Upper lobe of left lung (tissue), 6 donors: ENCODE data around the gene HOXC6. TPM values are rescaled to one million over a fixed set of nuclear protein-coding genes. Genes with fewer than 3 reads are reported as not detected.

ENCODE experiments used
- ATAC-seq, 2 donors: fragments of 200-7000 bp; cut with Tn5 transposase; one replicate each; pipeline ENCODE4 v1.9.1; 2022; ENCODE audit warnings: mild to moderate bottlenecking in 2 of 2, moderate library complexity in 2 of 2; ENCODE audit not compliant: low FRiP score in 2 of 2
- DNase-seq, 2 donors: peaks; one replicate each; pipeline ENCODE4 v3.0.0-alpha.2; 2019 to 2020
- H3K27ac ChIP-seq, 4 donors: fragments of 200-600 bp; sonication (generic); one replicate each; pipeline ENCODE4 v1.5.1; 2016 to 2019
- H3K27me3 ChIP-seq, 4 donors: fragments of 200-600 bp; sonication (generic); one replicate each; pipeline ENCODE4 v1.5.1; 2017 to 2019
- H3K36me3 ChIP-seq, 4 donors: fragments of 200-600 bp; sonication (generic); one replicate each; pipeline ENCODE4 v1.5.1; 2016 to 2019
- H3K4me1 ChIP-seq, 4 donors: fragments of 200-600 bp; sonication (generic); one replicate each; pipeline ENCODE4 v1.5.1; 2018 to 2019
- H3K4me3 ChIP-seq, 4 donors: fragments of 200-600 bp; sonication (generic); one replicate each; pipeline ENCODE4 v1.5.1; 2017 to 2019; ENCODE audit warnings: mild to moderate bottlenecking in 2 of 4, moderate library complexity in 1 of 4
- H3K9me3 ChIP-seq, 4 donors: fragments of 200-600 bp; sonication (generic); one replicate each; pipeline ENCODE4 v1.5.1; 2018 to 2019
- EP300 ChIP-seq, 4 donors: sonication (generic); formaldehyde crosslinking; IDR thresholded peaks; one replicate each; pipeline ENCODE4 v1.5.1; 2017; ENCODE audit warnings: antibody characterized with exemption in 4 of 4, control low read depth in 2 of 4
- POLR2A ChIP-seq, 4 donors: fragments of 450-650 bp; IDR thresholded peaks; one replicate each; pipeline ENCODE4 v1.5.1; 2016 to 2017; ENCODE audit warnings: antibody characterized with exemption in 4 of 4, mild to moderate bottlenecking in 2 of 4
- POLR2AphosphoS5 ChIP-seq, 2 donors: sonication (generic); formaldehyde crosslinking; IDR thresholded peaks; one replicate each; pipeline ENCODE4 v1.5.1; 2017; ENCODE audit warnings: antibody characterized with exemption in 2 of 2
- WGBS, 2 donors: methylation state at CpG; one replicate each; pipeline ENCODE4 v1.1.5; 2017 to 2018; 5-methylcytosine and 5-hydroxymethylcytosine counted together
- total RNA-seq, 6 donors: library from RNA; depleted of rRNA in 4 of 6; stranded (reverse); fragments of >200 nt in 4 of 6; gene quantifications; one replicate each; pipeline versions ENCODE4 v1.1.0 to v1.2.1, GENCODE V29; 2016 to 2021
- TF ChIP-seq, protein P1 (sequence below), 6 experiments: fragments of 450-650 bp in 4 of 6; fragments of 200-600 bp in 2 of 6; sonication (generic) in 2 of 6; IDR thresholded peaks; one replicate each; pipeline ENCODE4 v1.5.1; 2016 to 2019; ENCODE audit warnings: antibody characterized with exemption in 6 of 6
- donor health status: DM: no; HTN: no; CAD: no; lungs with moderate emphysema.
- donor health status: DM: no; HTN: yes; CAD: no; lungs with severe emphysema.

The HOXC6 gene
- total RNA-seq, 6 donors from 2014 or later, result 0.40 to 0.92 TPM; not detected in 4

DNA sequence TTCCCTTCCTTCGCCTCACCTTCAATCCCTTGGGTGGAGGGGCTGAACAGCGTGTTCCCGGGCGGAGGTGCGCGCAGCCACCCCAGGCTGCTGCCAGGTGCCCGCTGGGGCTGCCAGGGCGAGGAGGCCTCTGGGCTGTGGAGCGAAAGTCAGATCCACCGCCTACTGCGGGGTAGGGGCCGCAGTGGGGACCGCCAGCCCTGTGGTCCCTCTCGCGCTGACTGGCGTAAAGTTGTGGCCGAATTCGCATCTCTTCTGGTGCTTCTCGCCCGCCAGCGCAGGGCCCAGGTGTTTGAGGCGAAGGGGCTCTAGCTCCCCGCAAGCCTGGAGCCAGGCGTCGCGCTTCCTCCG is 18.5 kb downstream of the HOXC6 start:
- Histone ChIP-seq H3K9me3 (no peaks in the 10 kb centered on the region), H3K4me3 (no peak overlapping the region), H3K4me1 (peaks cover 0 to 12% (median 7%) of the 10 kb centered on the region in 4 donors), H3K27ac (no peak overlapping the region), H3K27me3 (peaks cover 0 to 44% (median 22%) of the 10 kb centered on the region in 4 donors), H3K36me3 (no peaks in the 10 kb centered on the region)
- 22 to 23% methylated on average over 8 to 20 of the region's 27 CpGs for WGBS, 2 donors
- TF ChIP-seq POLR2A (IDR thresholded peaks at IDR 0.05), result no peak
- TF ChIP-seq, protein P1, sequence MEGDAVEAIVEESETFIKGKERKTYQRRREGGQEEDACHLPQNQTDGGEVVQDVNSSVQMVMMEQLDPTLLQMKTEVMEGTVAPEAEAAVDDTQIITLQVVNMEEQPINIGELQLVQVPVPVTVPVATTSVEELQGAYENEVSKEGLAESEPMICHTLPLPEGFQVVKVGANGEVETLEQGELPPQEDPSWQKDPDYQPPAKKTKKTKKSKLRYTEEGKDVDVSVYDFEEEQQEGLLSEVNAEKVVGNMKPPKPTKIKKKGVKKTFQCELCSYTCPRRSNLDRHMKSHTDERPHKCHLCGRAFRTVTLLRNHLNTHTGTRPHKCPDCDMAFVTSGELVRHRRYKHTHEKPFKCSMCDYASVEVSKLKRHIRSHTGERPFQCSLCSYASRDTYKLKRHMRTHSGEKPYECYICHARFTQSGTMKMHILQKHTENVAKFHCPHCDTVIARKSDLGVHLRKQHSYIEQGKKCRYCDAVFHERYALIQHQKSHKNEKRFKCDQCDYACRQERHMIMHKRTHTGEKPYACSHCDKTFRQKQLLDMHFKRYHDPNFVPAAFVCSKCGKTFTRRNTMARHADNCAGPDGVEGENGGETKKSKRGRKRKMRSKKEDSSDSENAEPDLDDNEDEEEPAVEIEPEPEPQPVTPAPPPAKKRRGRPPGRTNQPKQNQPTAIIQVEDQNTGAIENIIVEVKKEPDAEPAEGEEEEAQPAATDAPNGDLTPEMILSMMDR (IDR thresholded peaks at IDR 0.05), result no peak
- TF ChIP-seq POLR2AphosphoS5 (IDR thresholded peaks at IDR 0.05), result no peak
- TF ChIP-seq EP300 (IDR thresholded peaks at IDR 0.05), result no peak
- DNase-seq (peak in 1 of 2 donors; percentile 79), ATAC-seq (peak in 1 of 2 donors; percentile 19)

DNA sequence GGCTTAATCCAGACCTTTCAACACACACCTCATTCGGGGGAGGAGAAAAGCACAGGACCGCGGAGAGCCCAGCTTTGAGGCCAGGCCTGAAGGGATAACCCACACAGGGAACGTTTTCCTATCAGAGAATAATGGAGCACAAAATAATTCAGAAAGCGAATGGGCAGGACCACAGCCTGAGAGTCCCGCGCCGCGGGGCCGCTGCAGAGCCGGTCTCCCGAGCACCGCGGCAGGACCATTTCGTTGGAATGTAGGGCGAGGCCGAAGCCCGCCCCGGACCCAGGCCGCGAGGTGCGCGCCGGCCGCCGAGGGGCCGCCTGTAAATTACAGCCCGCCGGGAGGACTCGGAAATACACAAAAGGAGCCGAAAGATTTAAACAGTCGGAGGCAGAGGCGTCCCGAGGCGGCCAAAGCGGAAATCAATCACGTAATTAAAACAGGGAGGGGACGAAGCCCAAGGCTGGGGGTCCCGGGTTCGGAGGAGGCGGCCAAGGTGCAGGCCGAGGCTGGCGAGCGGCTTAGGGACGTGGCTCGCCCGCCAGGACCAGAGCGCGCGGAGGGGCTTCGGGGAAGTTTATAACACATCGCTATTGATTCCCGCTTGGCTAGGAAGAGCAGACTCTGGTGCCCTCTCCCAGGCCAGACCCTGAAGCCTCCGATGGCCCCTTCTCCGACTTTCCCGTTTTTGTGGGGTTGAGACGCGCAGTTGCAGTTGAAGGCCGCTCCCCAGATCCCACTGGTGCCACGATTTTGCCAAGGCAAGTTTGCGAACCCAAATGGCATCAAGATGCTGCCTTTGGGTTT is 19.1 kb downstream of the HOXC6 start:
- Histone ChIP-seq H3K27me3 (peaks cover 0 to 49% (median 25%) of the 10 kb centered on the region in 4 donors), H3K36me3 (no peaks in the 10 kb centered on the region), H3K27ac (no peak overlapping the region), H3K4me3 (no peak overlapping the region), H3K4me1 (peaks cover 0 to 12% (median 7%) of the 10 kb centered on the region in 4 donors), H3K9me3 (no peaks in the 10 kb centered on the region)
- WGBS, 2 donors, result 11 to 31% methylated on average over 40 to 61 of the region's 61 CpGs
- no peak for ATAC-seq
- peak in 1 of 2 donors; percentile 83 for DNase-seq
- no peak for TF ChIP-seq POLR2A (IDR thresholded peaks at IDR 0.05)
- TF ChIP-seq, protein P1 (IDR thresholded peaks at IDR 0.05), result no peak

DNA sequence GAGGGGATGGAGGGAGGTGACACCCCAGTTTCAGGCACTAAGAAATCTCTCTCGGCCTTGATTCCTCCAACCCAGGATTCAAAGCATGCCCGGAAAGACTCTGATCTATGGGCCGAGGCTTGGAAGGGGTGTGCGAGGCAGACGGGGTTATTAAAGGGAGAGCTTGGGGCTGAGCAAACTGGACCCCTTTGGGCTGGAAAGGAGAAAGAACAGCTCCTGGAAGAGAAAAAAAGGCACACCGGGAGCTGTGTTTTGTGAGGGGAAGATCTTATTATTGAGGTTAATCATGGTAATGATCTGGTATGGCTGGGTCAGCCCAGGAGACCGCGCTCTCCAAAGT is 19.7 kb downstream of the HOXC6 start:
- no peaks in the 10 kb centered on the region for H3K9me3 ChIP-seq
- DNase-seq, result no peak
- H3K27me3 ChIP-seq, result peaks cover 0 to 55% (median 30%) of the 10 kb centered on the region in 4 donors
- H3K4me3 ChIP-seq, result no peak overlapping the region
- no peaks in the 10 kb centered on the region for H3K36me3 ChIP-seq
- TF ChIP-seq, protein P1 (IDR thresholded peaks at IDR 0.05), result no peak
- TF ChIP-seq POLR2A (IDR thresholded peaks at IDR 0.05) (no peak), POLR2AphosphoS5 (IDR thresholded peaks at IDR 0.05) (no peak), EP300 (IDR thresholded peaks at IDR 0.05) (no peak)
- ATAC-seq, result no peak
- no peak overlapping the region for H3K27ac ChIP-seq
- peaks cover 0 to 15% (median 7%) of the 10 kb centered on the region in 4 donors for H3K4me1 ChIP-seq
- 35 to 52% methylated on average over 8 of the region's 8 CpGs for WGBS, 2 donors

DNA sequence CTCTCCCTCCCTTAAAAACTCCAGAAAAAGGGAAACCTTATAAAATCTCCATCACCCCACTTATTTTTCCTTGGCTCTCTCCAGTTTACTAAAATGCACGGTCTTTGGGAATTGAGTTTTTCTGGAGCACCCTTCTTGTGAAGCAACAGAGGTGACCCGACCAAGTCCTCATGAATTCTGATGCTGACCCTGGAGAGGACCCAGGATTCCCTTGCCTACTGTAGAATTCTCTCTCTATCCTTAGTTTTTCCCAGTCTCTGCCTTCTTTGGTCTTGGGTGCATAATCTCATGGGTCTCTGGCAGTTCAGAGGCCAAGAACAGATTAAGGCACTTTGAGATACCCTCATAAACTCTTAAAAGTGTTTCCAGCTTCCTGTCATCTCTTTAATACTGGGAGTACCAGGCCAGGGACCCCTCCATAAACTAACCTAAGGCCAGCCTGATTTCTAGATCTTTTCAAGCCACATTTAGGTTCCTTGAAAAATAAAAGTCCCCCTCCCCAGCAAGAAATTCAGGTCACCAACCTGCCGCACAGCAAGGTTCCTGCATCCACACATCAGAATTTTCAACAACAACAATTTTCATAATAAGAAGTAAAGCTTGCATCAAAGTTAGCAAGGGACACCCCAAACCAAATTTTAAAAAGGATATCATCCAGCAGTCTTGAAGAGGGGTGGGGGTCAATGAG is 20.3 kb downstream of the HOXC6 start:
- ATAC-seq (no peak), DNase-seq (no peak)
- Histone ChIP-seq H3K27me3 (peaks cover 0 to 61% (median 31%) of the 10 kb centered on the region in 4 donors), H3K27ac (no peak overlapping the region), H3K4me3 (no peak overlapping the region), H3K4me1 (peaks cover 5 to 21% (median 7%) of the 10 kb centered on the region in 4 donors), H3K36me3 (no peaks in the 10 kb centered on the region), H3K9me3 (no peaks in the 10 kb centered on the region)
- WGBS, 2 donors, result 32 to 61% methylated on average over 3 of the region's 3 CpGs
- TF ChIP-seq, protein P1 (IDR thresholded peaks at IDR 0.05), result no peak
- no peak for TF ChIP-seq POLR2AphosphoS5 (IDR thresholded peaks at IDR 0.05)
- no peak for TF ChIP-seq POLR2A (IDR thresholded peaks at IDR 0.05)
- no peak for TF ChIP-seq EP300 (IDR thresholded peaks at IDR 0.05)
